Stimulated activated CD4-positive, alpha-beta T cell treated with anti-CD3 and anti-CD28 coated beads, Interleukin-4, amount 100 ng/mL, for 24 hours (primary cell): ENCODE measurements around the gene LRRC10B.

Experiments
- DNase-seq: peaks from one replicate; pipeline ENCODE4 v3.0.0-alpha.2; 2020

The LRRC10B gene

DNA sequence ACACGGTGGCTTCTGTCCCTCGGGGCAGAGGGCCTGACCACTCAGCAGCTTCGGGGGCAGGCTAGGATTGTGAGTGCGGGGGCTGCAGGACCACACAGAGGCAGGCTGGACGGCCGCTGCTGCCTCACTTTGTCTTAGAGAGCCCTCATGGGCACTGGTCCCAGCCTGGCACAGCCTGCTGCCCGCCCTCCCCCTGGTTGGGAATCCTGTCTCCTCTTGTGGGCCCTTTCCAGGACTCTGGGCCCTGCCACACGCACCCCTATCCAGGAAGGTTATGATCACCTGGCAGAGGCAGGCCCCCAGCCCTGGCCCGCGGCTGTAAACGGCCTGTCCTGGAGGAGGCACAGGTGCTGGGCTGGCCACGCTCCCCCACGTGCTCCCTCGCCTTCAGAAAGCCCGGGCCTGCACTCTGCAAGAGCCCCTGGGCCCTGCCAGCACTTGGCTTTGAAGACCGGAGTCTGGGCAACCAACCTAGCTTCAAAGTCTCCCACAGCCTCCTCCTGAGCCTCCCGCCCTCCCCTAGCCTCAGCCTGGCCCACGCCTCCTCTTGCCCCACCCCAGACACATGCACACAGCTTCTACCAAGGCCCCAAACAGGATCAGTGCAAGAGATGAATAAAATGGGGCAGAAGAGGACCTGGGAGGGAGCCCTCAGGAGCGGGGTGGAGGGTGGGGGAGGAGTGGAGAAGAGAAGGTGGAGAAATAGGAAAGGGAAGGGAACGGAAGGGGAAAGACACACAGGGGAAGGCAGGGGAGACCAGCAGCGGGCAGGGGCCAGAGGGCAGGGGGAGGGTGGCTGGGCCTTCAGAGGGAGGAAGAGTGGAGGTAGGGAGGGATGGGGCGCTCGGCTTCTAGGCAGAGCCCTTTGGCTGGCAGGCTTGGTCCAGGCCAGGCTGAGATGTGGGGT lies 41.4 kb downstream of the LRRC10B start:
- DNase-seq = no peak

DNA sequence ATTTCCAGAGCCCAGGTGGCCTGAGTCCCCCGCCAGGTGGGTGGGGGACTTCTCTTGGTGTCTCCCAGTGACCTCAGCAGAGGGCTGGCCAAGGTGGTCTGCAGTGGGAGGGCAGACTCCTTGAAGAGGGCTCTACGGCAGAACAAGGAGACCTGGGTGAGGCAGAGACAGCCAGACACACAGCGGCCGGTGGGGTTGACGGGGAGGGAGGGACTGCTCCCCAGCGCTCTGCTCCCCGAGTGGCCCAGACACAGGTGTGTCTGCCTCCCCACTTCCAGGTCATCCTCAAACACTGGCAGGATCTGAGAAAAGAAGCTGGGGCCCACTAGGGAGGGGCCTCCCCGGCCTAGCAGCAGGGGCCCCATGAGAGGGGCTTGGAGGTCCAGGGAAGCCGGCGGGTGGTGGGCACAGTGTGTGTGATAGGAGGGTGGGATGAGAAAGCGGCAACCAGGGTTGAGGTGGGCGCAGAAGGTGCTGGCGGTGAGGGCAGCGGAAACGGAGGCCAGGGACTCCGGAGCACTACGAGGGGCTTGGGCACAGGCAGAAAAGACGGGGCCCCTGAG lies 42.2 kb downstream of the LRRC10B start:
- DNase-seq = no peak

DNA sequence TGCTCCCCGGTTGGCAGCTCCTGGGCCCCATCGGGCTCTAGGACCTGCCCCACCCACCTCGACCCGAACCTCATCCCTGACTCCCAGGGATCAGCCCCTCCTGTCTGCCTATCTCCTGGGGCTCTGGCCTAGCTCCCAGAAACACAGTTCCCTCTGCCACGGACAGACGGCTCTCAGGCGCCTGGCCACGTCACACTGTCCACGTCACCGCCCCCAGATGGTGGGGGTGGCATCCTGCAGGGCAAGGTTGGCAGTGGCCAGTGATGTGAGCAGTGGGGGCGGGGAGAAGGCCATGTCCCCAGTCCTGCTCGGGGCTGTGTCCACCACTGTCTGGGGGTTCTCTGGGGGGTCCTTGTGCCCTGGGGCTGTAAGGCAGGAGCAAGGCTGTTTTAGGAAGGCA lies 43.1 kb downstream of the LRRC10B start:
- no peak for DNase-seq

DNA sequence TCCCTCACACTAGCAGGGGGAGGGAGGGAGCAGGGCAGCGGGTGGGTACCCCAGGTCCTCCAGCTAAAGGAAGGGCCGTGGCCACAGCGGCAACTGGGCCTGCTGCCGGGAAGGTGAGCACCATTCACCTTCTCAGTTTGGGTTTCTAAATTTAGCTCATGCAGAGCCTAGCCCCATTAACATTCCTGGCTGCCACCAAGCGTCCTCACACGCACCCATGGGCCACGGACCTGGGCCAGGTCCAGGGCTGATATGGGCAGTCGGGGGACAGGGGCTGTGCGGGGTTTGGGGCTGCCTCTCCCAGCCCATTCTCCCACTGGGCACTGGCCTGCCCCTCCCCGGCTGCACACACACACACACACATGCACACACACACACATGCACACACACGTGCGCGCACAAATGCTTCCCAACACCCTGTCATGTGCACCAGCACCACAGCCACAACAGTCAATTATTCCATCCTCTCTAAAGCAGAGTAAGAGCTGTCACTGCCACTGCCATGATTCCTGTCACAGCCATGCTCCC lies 43.6 kb downstream of the LRRC10B start:
- no peak for DNase-seq

DNA sequence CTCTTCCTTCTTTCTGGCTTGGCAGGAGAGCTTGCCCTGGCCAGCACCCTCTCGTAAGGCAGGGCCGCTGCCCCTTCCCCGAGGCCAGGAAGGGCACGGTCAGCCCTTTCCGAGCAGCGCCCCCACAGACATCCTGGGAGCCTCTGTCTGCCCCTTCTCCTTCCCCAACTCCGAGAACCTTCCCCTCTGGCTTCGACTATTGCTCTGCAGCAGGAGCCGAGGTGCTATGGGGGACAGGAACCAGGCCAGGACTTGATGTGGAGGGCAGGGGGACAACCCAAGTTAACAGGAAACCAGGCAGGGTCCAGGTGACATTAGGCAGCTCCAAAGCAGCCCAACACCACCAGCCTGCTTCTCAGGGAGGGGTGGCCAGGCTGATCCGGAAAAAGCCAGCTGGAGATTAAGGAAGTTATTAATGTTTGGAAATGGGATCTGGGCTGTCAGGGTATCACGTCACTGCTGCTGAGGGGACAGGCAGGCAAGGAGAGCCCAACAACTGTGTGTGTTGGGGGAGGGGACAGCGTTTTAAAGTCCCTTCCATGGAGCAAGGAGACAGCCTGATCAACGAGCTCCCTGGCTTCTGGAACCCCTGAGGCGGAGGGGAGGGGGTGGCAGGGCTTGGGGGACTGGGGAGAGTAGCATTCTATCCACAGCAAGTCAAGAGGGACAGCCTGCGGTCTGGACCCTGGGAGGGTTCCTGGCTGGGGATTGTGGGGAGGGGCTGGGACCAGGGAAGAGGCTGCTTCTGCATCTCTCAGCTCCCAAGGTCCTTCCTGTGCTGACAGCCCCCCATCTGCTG lies 45.0 kb downstream of the LRRC10B start:
- DNase-seq = no peak

DNA sequence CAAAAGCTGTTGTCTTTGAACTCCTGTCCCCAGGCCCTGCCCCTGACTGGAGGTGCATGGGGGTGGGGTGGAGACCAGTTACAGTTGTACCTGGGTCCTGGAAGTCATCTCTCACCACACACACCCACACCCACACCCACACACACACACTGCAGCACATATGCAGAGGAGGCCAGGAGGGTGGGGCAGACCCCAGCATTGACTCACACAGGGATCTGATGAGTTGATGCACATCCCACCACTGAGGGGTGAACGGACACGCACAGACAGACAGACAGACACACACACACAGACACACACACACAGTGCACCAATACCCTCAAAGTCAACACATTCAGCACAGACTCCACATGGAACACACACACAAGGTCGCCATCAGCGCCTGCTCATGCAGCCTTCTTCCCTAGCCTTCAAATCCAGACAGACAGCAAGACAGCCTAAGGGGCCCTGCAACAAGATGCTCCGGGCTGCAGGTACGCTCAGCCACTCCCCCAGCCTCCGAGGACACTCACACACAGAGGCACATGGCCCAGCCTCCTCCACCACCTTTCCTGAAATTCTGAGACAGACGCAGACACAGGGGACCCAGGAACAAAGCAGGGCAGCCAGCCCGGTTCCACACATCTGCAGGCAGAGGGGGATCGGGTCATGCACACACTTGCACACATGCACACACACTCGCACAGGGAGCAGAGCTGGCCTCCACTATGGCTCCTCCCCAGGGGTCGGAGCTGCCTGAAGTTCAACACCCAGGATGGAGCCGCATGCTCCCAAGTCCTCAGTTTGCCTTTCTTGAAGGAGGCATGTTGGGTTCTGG lies 45.8 kb downstream of the LRRC10B start:
- DNase-seq = peak; percentile 38

DNA sequence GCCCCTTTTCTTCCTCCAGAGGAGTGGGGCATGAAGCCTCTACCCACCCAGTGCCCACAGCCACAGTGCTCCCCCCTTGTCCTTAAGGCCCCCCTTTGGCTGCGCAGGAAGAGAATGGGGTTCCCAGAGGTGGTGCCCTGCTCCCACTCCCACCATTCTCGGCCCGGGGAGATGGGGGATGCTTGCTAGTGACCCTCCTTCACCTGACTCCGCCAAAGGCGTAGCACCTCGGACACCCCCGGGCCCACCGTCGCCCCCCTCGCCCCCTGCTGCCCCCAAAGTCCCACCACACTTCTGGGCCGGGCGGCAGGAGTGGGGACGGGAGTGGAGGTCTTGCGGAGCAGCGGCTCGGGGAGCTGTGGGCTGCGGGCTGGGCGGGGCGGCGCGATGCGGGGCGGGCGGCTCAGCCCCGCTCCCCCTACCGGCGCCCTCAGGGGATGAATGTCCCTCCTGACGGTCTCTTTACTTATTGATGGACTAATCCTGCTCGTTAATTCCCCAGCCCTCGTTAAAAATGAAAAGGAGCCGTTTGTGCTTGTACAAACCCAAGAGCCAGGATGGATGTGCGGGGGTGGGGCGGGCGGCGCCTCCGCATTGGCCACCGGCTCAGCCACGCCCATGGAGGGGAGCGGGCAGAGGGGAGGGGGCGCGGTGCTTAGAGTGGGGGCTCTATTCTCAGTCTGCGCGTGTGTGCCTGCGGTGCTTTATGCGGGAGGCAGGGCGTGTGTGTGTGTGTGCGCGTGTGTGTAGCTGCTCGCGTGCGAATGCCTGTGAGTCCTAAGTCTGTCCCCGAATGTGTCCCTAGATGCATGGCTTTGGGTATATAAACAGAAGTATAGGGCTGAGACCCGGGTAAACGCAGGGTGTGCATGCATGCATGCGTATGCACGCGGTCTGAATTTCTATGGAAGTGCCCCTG lies 46.8 kb downstream of the LRRC10B start:
- no peak for DNase-seq

DNA sequence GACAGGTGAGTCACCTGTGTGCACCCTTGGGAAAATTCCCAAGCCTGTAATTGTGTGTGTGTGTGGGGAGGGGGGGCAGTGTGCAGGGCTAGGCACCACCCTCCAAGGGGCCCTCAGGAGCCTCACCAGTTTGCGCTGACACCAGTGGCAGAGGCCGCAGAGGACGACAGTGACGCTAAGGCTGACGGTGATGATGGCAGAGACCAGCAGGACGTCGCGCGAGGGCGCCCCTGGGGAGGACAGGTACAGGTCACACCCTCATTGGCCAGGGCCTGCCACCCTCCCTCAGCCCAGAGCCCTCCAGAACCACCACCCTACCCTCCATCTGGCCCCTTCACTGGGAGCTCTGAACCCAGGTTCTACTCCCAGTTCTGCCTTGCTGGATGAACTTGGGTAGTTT lies 47.4 kb downstream of the LRRC10B start:
- DNase-seq = no peak

DNA sequence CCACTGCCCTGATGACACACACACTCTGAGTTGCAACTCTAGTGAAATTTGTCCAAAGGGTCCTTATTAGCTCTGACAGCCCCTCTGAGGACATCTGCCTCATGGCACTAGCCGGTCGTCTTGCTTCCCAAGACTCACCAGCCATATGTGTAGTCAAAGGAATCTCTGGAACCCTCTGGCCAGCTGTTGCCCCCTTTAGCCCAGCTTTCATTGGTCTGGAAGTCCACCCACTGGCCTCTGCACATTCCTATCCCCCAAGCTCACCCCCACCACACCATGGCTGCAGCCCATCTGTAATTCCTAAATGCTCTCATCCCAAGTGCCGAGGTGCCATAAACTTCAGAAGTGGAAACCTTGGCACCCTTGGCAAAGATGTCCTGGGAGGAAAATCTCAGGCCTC lies 48.1 kb downstream of the LRRC10B start:
- DNase-seq = no peak
